Measurements from ENCODE around the gene CREBBP. TPM values are rescaled to one million over a fixed set of nuclear protein-coding genes. Genes with fewer than 3 reads are reported as not detected.

The CREBBP gene
- total RNA-seq, 4 donors from 2014 or later, result 38.9 to 105 (median 51.8) TPM

GRCh38 chr16:3687792-3688191 is 192.7 kb downstream of the CREBBP start:
- ATAC-seq (ENCODE audit: low FRiP score), result no peak
- no peak for TF ChIP-seq CTCF (IDR thresholded peaks at IDR 0.05)

GRCh38 chr16:3687021-3687420 is 193.5 kb downstream of the CREBBP start:
- ATAC-seq (ENCODE audit: low FRiP score) (no peak), DNase-seq (ENCODE audit: low spot score) (no peak)
- no peak for TF ChIP-seq CTCF (IDR thresholded peaks at IDR 0.05)

More at GRCh38 chr16:3687792-3688191, 192.7 kb downstream of the CREBBP start:
- DNase-seq (ENCODE audit: low spot score), result no peak

GRCh38 chr16:3681206-3681605 is 199.3 kb downstream of the CREBBP start:
- ATAC-seq (ENCODE audit: low FRiP score) (no peak), DNase-seq (ENCODE audit: low spot score) (no peak)
- TF ChIP-seq CTCF (IDR thresholded peaks at IDR 0.05), result no peak

GRCh38 chr16:3677994-3678393 is 202.5 kb downstream of the CREBBP start:
- DNase-seq (ENCODE audit: low spot score) (no peak), ATAC-seq (ENCODE audit: low FRiP score) (no peak)
- no peak for TF ChIP-seq CTCF (IDR thresholded peaks at IDR 0.05)

GRCh38 chr16:3675601-3676130 is 204.8 kb downstream of the CREBBP start:
- DNase-seq (ENCODE audit: low spot score) (no peak), ATAC-seq (ENCODE audit: low FRiP score) (no peak)
- no peak for TF ChIP-seq CTCF (IDR thresholded peaks at IDR 0.05)

Other genes starting within 250 kb of the CREBBP start
- gene DNASE1, start 226.0 kb downstream of the CREBBP start, total RNA-seq, result 10 to 100 TPM in 3 of 4 donors, 1 to 10 TPM in 1; 4.6 to 14.8 (median 12.3) TPM
- gene TRAP1, start 163.2 kb downstream of the CREBBP start, total RNA-seq, result 10 to 100 TPM; 53.4 to 79.9 (median 70.5) TPM
- gene ADCY9, start 235.7 kb upstream of the CREBBP start, total RNA-seq, result 10 to 100 TPM in 3 of 4 donors, 1 to 10 TPM in 1; 8.5 to 16.6 (median 11.5) TPM

All from omental fat pad (tissue), 4 donors.